Tracheal epithelial cell (primary cell): ENCODE results near the gene TNFAIP8L1. TPM values are rescaled to one million over a fixed set of nuclear protein-coding genes. Genes with fewer than 3 reads are reported as not detected.

Source experiments
- total RNA-seq: library from RNA; depleted of rRNA; stranded (reverse); fragments of >200 nt; gene quantifications from 2 replicates; pipeline ENCODE4 v1.2.1, GENCODE V29; 2014

TNFAIP8L1 gene
- total RNA-seq = 0.85 and 1.7 TPM in 2 replicates

DNA sequence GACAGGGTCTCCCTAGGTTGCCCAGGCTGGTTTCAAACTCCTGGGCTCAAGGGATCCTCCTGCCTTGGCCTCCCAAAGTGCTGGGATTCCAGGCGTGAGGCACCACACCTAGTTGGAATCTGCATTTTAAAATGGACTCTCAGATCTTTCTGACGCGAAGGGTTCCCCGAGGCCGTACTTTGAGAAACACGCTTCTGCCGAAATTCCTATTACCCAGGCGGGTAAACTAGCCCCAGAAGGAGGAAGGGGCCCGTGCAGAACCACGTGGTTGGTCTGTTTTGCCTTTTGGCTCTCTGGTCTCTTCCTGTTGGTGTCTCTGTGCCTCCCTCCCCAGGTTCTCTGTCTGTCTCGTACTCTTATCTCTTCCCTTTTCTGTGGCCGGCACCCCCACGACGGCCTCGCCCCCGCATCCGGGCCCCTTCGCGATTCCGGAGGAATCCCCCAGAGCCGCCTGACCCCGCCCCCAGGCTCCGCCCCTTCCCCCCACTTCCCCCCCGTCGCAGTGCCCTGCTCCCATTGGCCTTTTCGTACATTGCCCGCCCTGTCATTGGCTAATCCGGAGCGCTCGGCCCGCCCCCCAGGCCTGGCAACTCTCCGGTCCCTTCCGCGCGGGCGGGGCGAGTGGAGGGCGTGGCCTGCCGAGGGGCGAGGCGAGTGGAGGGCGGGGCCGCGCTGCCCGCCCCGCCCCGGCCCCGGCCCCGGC lies at the start of gene TNFAIP8L1:
TNFAIP8L1 (plus strand) TSS at position 689 of the 703 bp plus-strand sequence. CDS start 12,354 bp downstream, outside the sequence.

DNA sequence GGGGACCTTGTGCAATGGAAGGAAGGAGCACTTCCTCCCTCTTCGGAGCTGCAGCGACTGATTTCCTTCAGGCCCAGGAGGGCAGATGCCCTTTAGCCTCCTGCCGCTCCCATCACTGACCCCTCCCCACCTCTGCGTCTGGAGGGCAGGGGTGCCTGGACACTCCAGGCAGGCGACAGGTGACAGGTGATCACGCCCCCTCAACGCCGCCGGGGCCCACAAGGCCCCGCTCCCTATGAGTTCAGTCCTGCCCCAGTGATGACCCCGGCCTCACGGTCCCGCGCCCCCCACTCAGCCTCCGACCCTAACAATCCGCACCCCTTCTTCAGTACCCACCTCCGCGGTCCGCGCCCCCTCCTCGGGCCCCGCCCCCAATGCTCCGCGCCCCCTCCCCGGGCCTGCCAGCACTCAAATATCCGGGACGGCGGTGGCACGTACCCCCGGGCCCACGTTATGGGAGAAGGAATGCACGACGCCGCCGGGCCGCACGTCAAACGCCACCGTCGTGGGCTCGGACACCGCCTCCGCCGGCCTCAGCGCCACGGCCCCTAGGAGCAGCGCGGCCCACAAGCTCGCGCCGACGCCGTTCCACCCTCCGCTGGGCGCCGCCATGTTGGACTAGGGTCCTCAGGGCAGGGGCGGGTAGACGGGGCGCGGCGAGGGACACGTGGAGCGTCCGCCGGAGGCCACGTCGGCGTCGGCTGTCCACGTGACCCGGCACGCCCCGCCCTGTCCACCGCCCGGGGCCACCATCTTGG lies 30.6 kb downstream of the TNFAIP8L1 start, which contains the start of gene MYDGF:
MYDGF (minus strand) TSS at position 620 of the 758 bp plus-strand sequence; CDS start at position 612, 8 bp downstream.

Other genes with a start within 250 kb of the TNFAIP8L1 start
- gene SH3GL1, start 239.0 kb upstream of the TNFAIP8L1 start, total RNA-seq = 34.3 and 43.9 TPM in 2 replicates
- gene CHAF1A, start 236.9 kb upstream of the TNFAIP8L1 start, total RNA-seq = 3.9 and 4.5 TPM in 2 replicates
- 95.7 and 106 TPM in 2 replicates for gene UBXN6, start 181.7 kb upstream of the TNFAIP8L1 start, total RNA-seq
- 25.8 and 34.9 TPM in 2 replicates for gene HDGFL2, start 167.2 kb upstream of the TNFAIP8L1 start, total RNA-seq
- 1.7 and 8.7 TPM in 2 replicates for gene PLIN4, start 121.0 kb upstream of the TNFAIP8L1 start, total RNA-seq
- gene PLIN5, start 104.3 kb upstream of the TNFAIP8L1 start, total RNA-seq = 0.96 TPM in 1 of 2 replicates, not detected in the other
- gene LRG1, start 99.5 kb upstream of the TNFAIP8L1 start, total RNA-seq = 0.72 TPM in 1 of 2 replicates, not detected in the other
- gene SEMA6B, start 79.8 kb upstream of the TNFAIP8L1 start, total RNA-seq = under 0.01 and 0.24 TPM in 2 replicates
- 122 and 151 TPM in 2 replicates for gene MYDGF, start 30.8 kb downstream of the TNFAIP8L1 start, total RNA-seq
- gene DPP9, start 84.3 kb downstream of the TNFAIP8L1 start, total RNA-seq = 27.5 and 32.3 TPM in 2 replicates
- gene FEM1A, start 152.2 kb downstream of the TNFAIP8L1 start, total RNA-seq = 20.7 and 22.7 TPM in 2 replicates
- gene TICAM1, start 192.2 kb downstream of the TNFAIP8L1 start, total RNA-seq = 4.3 and 14.5 TPM in 2 replicates
- gene PLIN3, start 228.2 kb downstream of the TNFAIP8L1 start, total RNA-seq = 66.9 and 212 TPM in 2 replicates